HG03280 (cell line): ENCODE results near the gene CHN2.

Experiments used
- ATAC-seq: cut with Tn5 transposase; IDR thresholded peaks from one replicate; pipeline ENCODE4 v1.9.1; 2021; ENCODE audit warnings: mild to moderate bottlenecking, moderate library complexity; ENCODE audit not compliant: unreplicated experiment

Gene CHN2

GRCh38 chr7:29421010-29421956, 226.7 kb downstream of the CHN2 start:
- no peak for ATAC-seq

GRCh38 chr7:29422829-29423228, 228.3 kb downstream of the CHN2 start:
- no peak for ATAC-seq

GRCh38 chr7:29424295-29424983, 229.9 kb downstream of the CHN2 start:
- ATAC-seq = no peak

- ATAC-seq = no peak
Observed at GRCh38 chr7:29424984-29425309, 230.4 kb downstream of the CHN2 start.

GRCh38 chr7:29426587-29426986, 232.0 kb downstream of the CHN2 start:
- ATAC-seq = no peak

- no peak for ATAC-seq
Observed at GRCh38 chr7:29429401-29429800, 234.8 kb downstream of the CHN2 start.

- no peak for ATAC-seq
Observed at GRCh38 chr7:29430279-29430949, 235.8 kb downstream of the CHN2 start.

- no peak for ATAC-seq
Observed at GRCh38 chr7:29431686-29432085, 237.1 kb downstream of the CHN2 start.

GRCh38 chr7:29432721-29433120, 238.1 kb downstream of the CHN2 start:
- ATAC-seq = no peak

- ATAC-seq = no peak
Observed at GRCh38 chr7:29434380-29434768, 239.8 kb downstream of the CHN2 start.

- ATAC-seq = peak; percentile 47
Observed at GRCh38 chr7:29435167-29435566, 240.6 kb downstream of the CHN2 start.

- ATAC-seq = no peak
Observed at GRCh38 chr7:29435902-29436301, 241.3 kb downstream of the CHN2 start.

- ATAC-seq = no peak
Observed at GRCh38 chr7:29442146-29442545, 247.6 kb downstream of the CHN2 start.

GRCh38 chr7:29443552-29443951, 249.0 kb downstream of the CHN2 start:
- ATAC-seq = no peak

- ATAC-seq = no peak
Observed at GRCh38 chr7:29444267-29444666, 249.7 kb downstream of the CHN2 start.

GRCh38 chr7:29445736-29446135, 251.2 kb downstream of the CHN2 start:
- ATAC-seq = no peak

GRCh38 chr7:29447828-29448227, 253.3 kb downstream of the CHN2 start:
- no peak for ATAC-seq

GRCh38 chr7:29449569-29450260, 255.1 kb downstream of the CHN2 start:
- no peak for ATAC-seq

GRCh38 chr7:29453021-29453420, 258.4 kb downstream of the CHN2 start:
- ATAC-seq = no peak

- no peak for ATAC-seq
Observed at GRCh38 chr7:29454464-29454863, 259.9 kb downstream of the CHN2 start.

GRCh38 chr7:29454899-29455451, 260.4 kb downstream of the CHN2 start:
- ATAC-seq = no peak
